Measurements from ENCODE around the gene CTR9. TPM values are rescaled to one million over a fixed set of nuclear protein-coding genes. Genes with fewer than 3 reads are reported as not detected.
A peak's percentile ranks its signal among the peaks of the same experiment; 100 is the strongest.

Gene CTR9
- total and polyA plus RNA-seq, 2 of the 13 experiments (the other 11 are each of a cell fraction or from before 2014, with no cell fraction given): 6.6 to 22.1 TPM

- TF ChIP-seq ZBTB40 (IDR thresholded peaks at IDR 0.05): no peak
- TF ChIP-seq ZBTB40 (CRISPR knock-in tag; IDR thresholded peaks at IDR 0.05): peak; percentile 41; the same call in 1 of the 2 replicates
- no peak for TF ChIP-seq ZNF563 (CRISPR knock-in tag; IDR thresholded peaks at IDR 0.05)
- 0 out of 2 replicates have a peak, but pooled peaks have one; percentile 2 for TF ChIP-seq MAX (IDR thresholded peaks at IDR 0.05)
- TF ChIP-seq MXD3 (CRISPR knock-in tag; IDR thresholded peaks at IDR 0.05): no peak
- no peak for TF ChIP-seq RFX3 (CRISPR knock-in tag; IDR thresholded peaks at IDR 0.05)
- peak; percentile 0; the same call in 1 of the 2 replicates for TF ChIP-seq SALL2 (CRISPR knock-in tag; IDR thresholded peaks at IDR 0.05)
- no peak for TF ChIP-seq RXRA (CRISPR knock-in tag; IDR thresholded peaks at IDR 0.05)
- TF ChIP-seq ZNF512 (CRISPR knock-in tag; IDR thresholded peaks at IDR 0.05): 0 out of 2 replicates have a peak, but pooled peaks have one; percentile 24
- 0 out of 2 replicates have a peak, but pooled peaks have one; percentile 20 for TF ChIP-seq TOPORS (CRISPR knock-in tag; IDR thresholded peaks at IDR 0.05)
These were observed 57.1 kb downstream of the CTR9 start (continued) for GRCh38 chr11:10808235-10808552.

All from HepG2 (cell line).